Activated T-cell treated with anti-CD3 and anti-CD28 coated beads, Interleukin-2, amount 50 U/mL, for 4 hours (primary cell): ENCODE results near the gene MACROD2. TPM values are rescaled to one million over a fixed set of nuclear protein-coding genes. Genes with fewer than 3 reads are reported as not detected.

ENCODE experiments used
- ATAC-seq, 2 donors: fragments of 200-7000 bp; cut with Tn5 transposase; one replicate each; pipeline ENCODE4 v1.10.0; 2021
- DNase-seq: peaks from one replicate; pipeline ENCODE4 v3.0.0-alpha.2; 2020
- H3K27me3 Mint-ChIP-seq: one replicate; pipeline ENCODE4 v1.8.0; 2021; ENCODE audit warnings: low read depth, mixed read lengths
- H3K36me3 Mint-ChIP-seq: one replicate; pipeline ENCODE4 v1.8.0; 2022; ENCODE audit warnings: mixed read lengths; ENCODE audit not compliant: insufficient read depth
- H3K4me1 Mint-ChIP-seq: one replicate; pipeline ENCODE4 v1.8.0; 2021; ENCODE audit warnings: low read depth, mixed read lengths
- H3K4me3 Mint-ChIP-seq: one replicate; pipeline ENCODE4 v1.8.0; 2021; ENCODE audit warnings: mild to moderate bottlenecking, moderate library complexity, mixed read lengths
- H3K9me3 Mint-ChIP-seq: one replicate; pipeline ENCODE4 v1.8.0; 2021; ENCODE audit warnings: mixed read lengths
- total RNA-seq, 3 donors: library from RNA; stranded (reverse); gene quantifications; one replicate each; pipeline ENCODE4 v1.2.1, GENCODE V29; 2021

The MACROD2 gene
- total RNA-seq, 3 donors from 2014 or later, result 0.10 TPM; not detected in 2

DNA sequence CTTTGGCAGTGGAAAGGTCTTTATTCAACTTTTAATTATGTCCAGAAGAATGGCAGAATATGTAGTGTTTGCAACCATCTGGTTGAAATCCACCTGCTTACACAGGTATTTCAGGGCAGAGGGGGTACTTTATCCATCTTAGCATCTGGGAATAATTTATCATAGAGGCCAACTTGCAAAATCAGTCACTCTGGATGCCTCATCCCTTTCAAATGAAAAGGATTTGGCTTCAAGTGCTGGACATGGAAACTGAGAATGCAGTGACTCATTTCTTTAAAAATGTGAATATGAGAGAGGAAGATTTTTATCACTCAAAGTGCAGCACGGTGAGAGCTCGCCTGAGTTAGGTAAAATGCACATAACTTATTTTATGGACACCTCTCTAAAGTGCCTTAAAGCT lies 1819.6 kb downstream of the MACROD2 start:
- Mint-ChIP-seq H3K4me1 (no peaks in the 10 kb centered on the region), H3K27me3 (no peaks in the 10 kb centered on the region), H3K9me3 (no peaks in the 10 kb centered on the region), H3K4me3 (no peak overlapping the region), H3K36me3 (no peaks in the 10 kb centered on the region)
- no peak for ATAC-seq
- no peak for DNase-seq

DNA sequence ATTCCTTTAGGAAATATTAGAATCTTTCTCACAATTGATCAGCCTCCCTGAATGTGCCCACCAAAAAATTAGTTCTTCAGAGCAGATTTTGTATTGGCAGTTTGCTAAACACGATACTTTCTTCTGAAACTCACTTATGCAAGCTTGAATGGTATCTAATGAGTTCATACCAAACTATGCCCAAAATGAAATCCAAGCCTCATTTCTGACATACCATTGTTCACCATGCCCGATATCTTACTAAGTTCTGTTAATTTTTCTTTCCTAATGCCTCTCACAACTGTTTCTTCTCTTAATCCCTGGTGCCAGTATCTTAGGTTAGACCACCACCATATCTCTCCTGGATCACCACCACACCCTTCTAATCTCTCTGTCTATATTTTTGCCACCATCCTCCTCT lies 1822.0 kb downstream of the MACROD2 start:
- no peaks in the 10 kb centered on the region for H3K36me3 Mint-ChIP-seq
- no peak for DNase-seq
- H3K9me3 Mint-ChIP-seq, result no peaks in the 10 kb centered on the region
- no peak overlapping the region for H3K4me3 Mint-ChIP-seq
- no peaks in the 10 kb centered on the region for H3K4me1 Mint-ChIP-seq
- H3K27me3 Mint-ChIP-seq, result no peaks in the 10 kb centered on the region
- no peak for ATAC-seq

DNA sequence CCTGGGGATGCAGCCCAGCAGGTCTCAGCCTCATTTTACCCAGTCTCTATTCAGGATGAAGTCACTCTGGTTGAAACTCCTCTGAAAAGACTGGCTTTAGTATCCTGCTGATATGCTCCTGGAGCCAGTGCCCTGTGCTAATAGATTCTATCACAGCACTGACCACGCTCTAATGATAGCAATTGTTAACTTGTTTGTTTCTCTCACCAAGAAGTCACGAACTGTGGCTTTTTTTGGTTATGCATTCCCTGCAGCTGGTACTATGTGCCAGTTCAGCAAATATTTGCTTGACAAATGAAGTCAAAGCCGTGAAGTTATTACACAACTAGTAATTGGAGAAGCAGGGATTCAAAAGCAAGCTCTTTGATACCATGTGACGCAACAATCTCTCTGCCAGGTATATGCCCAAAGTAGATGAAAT lies 1823.3 kb downstream of the MACROD2 start:
- ATAC-seq (no peak), DNase-seq (no peak)
- Mint-ChIP-seq H3K36me3 (no peaks in the 10 kb centered on the region), H3K4me3 (no peak overlapping the region), H3K9me3 (no peaks in the 10 kb centered on the region), H3K27me3 (no peaks in the 10 kb centered on the region), H3K4me1 (no peaks in the 10 kb centered on the region)

DNA sequence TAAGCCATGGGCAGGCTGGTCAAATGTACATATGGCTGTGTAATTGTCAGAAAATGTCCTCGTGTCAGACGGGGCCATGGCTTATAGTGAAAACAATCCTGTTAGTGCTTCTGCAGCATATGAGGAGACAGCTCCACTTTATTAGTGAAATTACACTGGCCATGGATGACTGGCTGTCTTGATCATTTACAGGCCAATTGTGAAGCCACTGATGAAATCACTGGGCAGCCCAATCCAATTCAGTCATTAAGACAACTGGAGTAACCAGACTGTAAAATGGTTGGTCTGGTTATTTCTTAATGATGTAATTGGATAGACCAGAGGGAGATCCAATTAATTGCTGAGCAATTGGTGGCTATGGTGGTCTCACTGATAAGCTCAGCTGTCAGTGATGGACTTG lies 1828.4 kb downstream of the MACROD2 start:
- no peaks in the 10 kb centered on the region for H3K36me3 Mint-ChIP-seq
- DNase-seq, result no peak
- no peak for ATAC-seq
- H3K27me3 Mint-ChIP-seq, result no peaks in the 10 kb centered on the region
- peaks cover 4% of the 10 kb centered on the region for H3K9me3 Mint-ChIP-seq
- no peak overlapping the region for H3K4me3 Mint-ChIP-seq
- H3K4me1 Mint-ChIP-seq, result no peaks in the 10 kb centered on the region

DNA sequence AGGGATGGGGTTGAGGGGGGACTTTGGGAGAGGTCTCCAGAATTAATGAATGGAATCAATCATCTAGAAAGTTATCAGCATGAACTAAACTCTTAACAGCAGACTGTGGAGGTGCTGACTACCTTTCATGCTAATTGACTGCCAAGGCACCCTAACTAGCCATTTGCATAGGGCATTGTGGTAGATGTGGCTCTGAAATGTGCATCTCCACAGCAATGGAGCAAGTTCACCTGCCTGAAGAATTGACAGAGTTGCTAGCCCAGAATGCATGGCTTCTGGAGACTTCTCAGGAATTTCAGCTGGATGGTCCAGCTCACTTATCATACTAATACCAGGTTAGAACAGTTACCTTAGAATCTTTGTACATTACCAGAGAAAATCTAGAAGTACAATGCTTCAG lies 1832.3 kb downstream of the MACROD2 start:
- no peaks in the 10 kb centered on the region for H3K4me1 Mint-ChIP-seq
- peaks cover 7% of the 10 kb centered on the region for H3K9me3 Mint-ChIP-seq
- ATAC-seq, result no peak
- H3K36me3 Mint-ChIP-seq, result no peaks in the 10 kb centered on the region
- H3K27me3 Mint-ChIP-seq, result no peaks in the 10 kb centered on the region
- H3K4me3 Mint-ChIP-seq, result no peak overlapping the region
- DNase-seq, result no peak

DNA sequence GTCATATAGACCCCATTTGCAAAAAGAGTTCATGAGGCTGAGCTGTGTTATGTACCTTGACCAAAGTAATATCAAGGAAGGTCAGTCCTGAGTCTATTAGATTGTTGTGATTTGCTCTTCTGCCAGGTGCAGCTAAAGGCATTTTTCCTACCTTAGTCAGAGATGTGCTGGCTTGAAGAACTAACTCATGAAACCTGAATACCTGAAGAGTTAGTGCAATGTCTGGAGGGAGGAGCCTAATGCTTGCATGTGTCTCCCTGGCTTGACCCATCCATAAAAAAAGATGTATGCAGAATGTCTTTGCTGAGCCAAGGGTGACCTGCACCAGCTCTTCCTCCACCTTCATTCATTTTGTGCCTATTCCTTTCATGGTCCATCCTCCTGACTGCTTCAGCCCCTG lies 1835.9 kb downstream of the MACROD2 start:
- Mint-ChIP-seq H3K27me3 (no peaks in the 10 kb centered on the region), H3K4me3 (no peak overlapping the region), H3K36me3 (no peaks in the 10 kb centered on the region), H3K4me1 (no peaks in the 10 kb centered on the region), H3K9me3 (peaks cover 4% of the 10 kb centered on the region)
- ATAC-seq (no peak), DNase-seq (no peak)

DNA sequence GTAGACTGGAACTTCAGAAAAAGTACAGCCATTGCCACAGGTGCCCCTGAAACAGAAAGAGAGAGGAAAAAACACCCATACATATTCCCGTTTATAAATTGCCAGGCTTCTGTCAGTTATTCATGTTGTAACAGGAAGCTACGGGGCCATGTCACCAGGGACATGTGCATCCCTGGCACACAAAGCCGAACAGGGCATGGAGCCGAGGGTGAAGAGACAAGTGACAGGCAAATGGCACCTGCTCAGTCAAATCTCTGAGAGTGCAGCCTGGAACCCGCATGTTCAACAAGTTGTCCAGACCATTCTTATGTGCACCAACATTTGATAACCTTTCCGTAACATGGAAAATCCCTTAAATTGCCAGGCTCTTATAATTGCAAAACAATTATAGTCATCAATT lies 1837.2 kb downstream of the MACROD2 start:
- no peaks in the 10 kb centered on the region for H3K36me3 Mint-ChIP-seq
- DNase-seq, result no peak
- H3K27me3 Mint-ChIP-seq, result no peaks in the 10 kb centered on the region
- H3K4me1 Mint-ChIP-seq, result no peaks in the 10 kb centered on the region
- H3K9me3 Mint-ChIP-seq, result peaks cover 4% of the 10 kb centered on the region
- H3K4me3 Mint-ChIP-seq, result no peak overlapping the region
- ATAC-seq, result no peak

DNA sequence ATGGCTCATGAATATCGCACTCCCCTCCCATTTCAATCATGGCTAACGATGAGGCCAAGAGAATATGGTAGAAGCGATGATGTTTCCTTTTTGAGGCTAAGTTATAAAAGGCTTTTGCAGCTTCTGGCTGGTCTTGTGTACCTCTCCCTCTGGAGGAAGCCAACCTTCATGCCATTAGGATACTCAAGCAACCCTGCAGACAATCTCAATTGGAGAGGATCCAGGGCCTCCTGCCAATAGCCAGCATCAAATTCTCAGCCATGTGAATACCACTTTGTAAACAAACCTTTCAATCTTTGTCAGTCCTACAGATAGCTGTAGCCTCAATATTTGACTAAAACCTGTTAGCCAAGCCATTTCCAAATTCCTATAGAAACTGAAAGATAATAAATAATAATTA lies 1839.5 kb downstream of the MACROD2 start:
- H3K4me1 Mint-ChIP-seq, result no peaks in the 10 kb centered on the region
- ATAC-seq (no peak), DNase-seq (no peak)
- no peaks in the 10 kb centered on the region for H3K27me3 Mint-ChIP-seq
- no peak overlapping the region for H3K4me3 Mint-ChIP-seq
- no peaks in the 10 kb centered on the region for H3K36me3 Mint-ChIP-seq
- H3K9me3 Mint-ChIP-seq, result peaks cover under 1% of the 10 kb centered on the region

DNA sequence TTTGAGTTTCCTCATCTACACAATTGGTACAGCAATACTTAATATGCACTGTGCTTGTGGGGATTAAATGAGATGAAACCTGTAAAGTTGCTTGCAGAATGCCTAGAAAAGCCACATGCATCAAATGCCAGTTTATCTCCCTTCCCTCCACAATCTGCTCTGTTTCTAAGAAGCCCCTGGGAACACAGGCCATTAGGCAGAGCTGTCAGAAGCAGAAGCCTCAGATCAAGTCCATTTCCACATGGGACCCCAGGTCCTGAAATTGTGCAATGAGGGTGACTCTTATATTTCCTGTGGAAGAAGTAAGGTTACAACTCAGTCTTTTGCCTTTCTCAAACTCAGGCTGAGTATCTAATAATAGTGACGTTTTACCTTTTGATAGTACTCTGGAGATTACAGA lies 1840.5 kb downstream of the MACROD2 start:
- no peaks in the 10 kb centered on the region for H3K9me3 Mint-ChIP-seq

DNA sequence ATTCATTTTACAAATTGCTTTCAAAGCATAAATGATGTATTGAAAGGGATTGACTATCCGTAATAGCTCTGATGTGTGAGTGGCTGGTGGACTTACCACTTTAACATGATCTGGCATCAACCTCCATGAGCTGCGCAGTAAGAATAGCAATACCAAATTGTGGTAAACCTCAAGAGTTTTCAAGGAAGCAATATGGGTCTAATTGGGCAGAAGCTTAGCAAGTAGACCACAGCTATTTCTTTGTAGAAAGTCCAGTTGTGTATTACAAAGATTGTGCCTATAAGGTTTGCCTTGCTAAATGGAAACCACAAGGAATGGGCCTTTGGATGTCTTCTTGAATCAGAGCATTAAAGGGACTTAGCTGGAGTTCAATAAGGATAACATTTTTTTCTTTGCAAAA lies 1841.3 kb downstream of the MACROD2 start:
- Mint-ChIP-seq H3K4me1 (no peaks in the 10 kb centered on the region), H3K9me3 (peaks cover 3% of the 10 kb centered on the region), H3K36me3 (no peaks in the 10 kb centered on the region), H3K4me3 (no peak overlapping the region), H3K27me3 (no peaks in the 10 kb centered on the region)
- ATAC-seq (no peak), DNase-seq (no peak)

More for the DNA sequence above, 1840.5 kb downstream of the MACROD2 start:
- Mint-ChIP-seq H3K36me3 (no peaks in the 10 kb centered on the region), H3K27me3 (no peaks in the 10 kb centered on the region), H3K4me3 (no peak overlapping the region), H3K4me1 (no peaks in the 10 kb centered on the region)
- ATAC-seq, result no peak
- no peak for DNase-seq

DNA sequence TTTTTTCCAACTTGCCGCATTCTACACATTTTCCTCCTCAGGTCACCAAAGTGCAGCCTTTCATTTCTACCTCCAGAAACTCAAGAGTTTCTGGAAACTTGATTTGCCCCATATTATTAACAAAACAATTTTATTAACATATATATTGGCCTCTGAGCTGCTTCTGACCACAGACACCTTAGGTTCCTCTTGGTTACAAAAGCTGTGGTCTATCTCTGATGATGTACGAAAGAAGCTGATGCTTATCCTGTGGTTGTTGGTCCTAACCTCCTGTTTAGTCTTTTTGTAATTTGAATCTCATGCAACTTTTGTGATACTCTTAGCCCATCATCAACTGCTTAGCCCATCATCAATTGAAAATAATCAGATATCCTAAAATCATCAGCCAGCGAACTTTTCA lies 1842.2 kb downstream of the MACROD2 start:
- no peak for ATAC-seq
- no peak for DNase-seq
- no peaks in the 10 kb centered on the region for H3K4me1 Mint-ChIP-seq
- no peaks in the 10 kb centered on the region for H3K36me3 Mint-ChIP-seq
- peaks cover 5% of the 10 kb centered on the region for H3K9me3 Mint-ChIP-seq
- no peaks in the 10 kb centered on the region for H3K27me3 Mint-ChIP-seq
- no peak overlapping the region for H3K4me3 Mint-ChIP-seq

DNA sequence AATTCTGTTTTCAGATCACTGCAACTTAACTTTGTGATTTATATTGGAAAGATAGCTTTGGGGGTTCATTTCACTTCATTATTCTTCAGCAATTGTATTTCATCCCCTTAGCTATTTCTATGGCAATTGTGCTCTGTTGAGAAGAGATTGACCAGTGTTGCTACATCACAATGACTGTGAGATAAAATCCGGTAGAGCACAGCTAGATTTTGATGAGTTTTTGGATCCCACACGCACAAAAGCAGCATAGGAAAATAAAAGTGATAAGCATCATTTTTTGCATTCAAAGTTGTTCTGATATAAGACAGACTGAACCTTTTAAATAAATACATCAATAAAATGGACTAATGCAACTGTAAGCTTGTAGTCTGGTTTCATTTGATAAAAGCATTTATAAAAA lies 1843.2 kb downstream of the MACROD2 start:
- no peaks in the 10 kb centered on the region for H3K36me3 Mint-ChIP-seq

DNA sequence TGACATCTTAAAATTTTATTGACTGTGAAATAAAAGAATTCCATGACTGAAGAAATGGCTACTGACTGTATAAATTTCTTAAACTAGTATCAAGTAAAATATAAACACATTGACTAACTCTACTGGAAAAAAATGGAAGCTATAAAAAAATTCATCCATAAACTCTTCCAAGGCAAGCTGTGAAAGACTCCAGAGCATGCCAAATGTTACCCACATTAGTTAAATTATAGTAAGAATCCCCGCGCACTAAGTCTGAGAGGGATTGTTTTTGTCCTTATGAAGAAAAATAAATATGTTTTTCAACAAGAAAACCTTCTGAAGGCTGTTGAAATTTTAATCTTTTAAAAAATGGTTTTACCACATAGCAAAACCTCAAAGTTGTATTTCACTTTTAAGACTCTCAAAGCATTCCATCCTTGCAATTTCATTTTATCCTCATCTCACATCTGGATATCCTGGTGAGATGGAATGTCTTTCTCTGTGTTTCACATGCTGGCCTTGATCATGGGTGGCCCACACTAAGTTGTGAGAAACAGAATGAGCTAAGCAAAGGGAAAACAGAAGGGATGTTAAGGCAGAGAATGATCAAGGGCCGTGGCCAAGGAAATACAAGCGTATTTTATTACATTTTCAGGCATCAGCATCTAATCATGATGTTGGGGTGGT lies 1845.5 kb downstream of the MACROD2 start:
- H3K27me3 Mint-ChIP-seq, result no peaks in the 10 kb centered on the region
- DNase-seq, result no peak
- no peaks in the 10 kb centered on the region for H3K36me3 Mint-ChIP-seq
- peaks cover 8% of the 10 kb centered on the region for H3K9me3 Mint-ChIP-seq
- ATAC-seq, result no peak
- no peak overlapping the region for H3K4me3 Mint-ChIP-seq
- no peaks in the 10 kb centered on the region for H3K4me1 Mint-ChIP-seq

More for the DNA sequence above, 1843.2 kb downstream of the MACROD2 start:
- Mint-ChIP-seq H3K4me1 (no peaks in the 10 kb centered on the region), H3K27me3 (no peaks in the 10 kb centered on the region), H3K4me3 (no peak overlapping the region), H3K9me3 (peaks cover 5% of the 10 kb centered on the region)
- no peak for ATAC-seq
- DNase-seq, result no peak

DNA sequence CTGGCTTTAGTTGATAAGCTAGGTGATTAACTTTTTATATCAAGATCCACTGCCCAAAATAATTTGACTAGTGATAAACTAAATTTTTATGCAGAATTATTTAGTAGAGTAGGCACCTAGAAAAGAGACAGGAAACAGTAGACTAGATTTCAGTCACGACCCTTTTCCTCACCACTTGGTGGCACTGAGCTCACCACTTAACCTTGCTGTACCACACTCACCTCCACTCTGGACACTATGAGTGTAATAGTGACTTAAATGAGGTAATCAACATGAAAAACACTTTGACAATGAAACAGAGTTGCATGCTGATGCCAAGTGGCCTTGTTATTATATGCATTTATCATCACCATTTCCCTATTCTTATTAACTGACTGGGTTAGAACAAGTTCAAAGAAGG lies 1847.6 kb downstream of the MACROD2 start:
- no peaks in the 10 kb centered on the region for H3K36me3 Mint-ChIP-seq
- peaks cover 8% of the 10 kb centered on the region for H3K9me3 Mint-ChIP-seq
- ATAC-seq (no peak), DNase-seq (no peak)
- no peaks in the 10 kb centered on the region for H3K27me3 Mint-ChIP-seq
- no peaks in the 10 kb centered on the region for H3K4me1 Mint-ChIP-seq
- H3K4me3 Mint-ChIP-seq, result no peak overlapping the region

DNA sequence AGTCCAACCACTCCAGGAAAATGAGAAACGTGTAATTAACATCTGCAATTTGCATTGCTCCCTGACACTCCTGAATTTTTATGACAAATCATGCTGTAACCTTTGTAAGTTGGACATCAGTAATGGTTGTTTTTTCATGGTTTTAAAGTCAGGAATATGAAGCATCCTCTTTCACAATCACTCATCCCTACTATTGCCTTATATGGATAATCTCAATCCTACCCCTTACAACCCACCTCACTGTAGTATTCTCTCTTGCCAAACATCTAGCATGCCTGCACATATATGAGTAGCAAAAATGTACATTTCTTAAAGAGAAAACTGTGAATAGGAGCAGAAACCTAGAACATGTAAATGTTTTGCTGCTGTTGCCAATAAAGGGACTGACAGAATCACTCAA lies 1848.5 kb downstream of the MACROD2 start:
- H3K36me3 Mint-ChIP-seq, result no peaks in the 10 kb centered on the region
- DNase-seq, result no peak
- H3K27me3 Mint-ChIP-seq, result no peaks in the 10 kb centered on the region
- peaks cover 8% of the 10 kb centered on the region for H3K9me3 Mint-ChIP-seq
- ATAC-seq, result no peak
- H3K4me3 Mint-ChIP-seq, result no peak overlapping the region
- no peaks in the 10 kb centered on the region for H3K4me1 Mint-ChIP-seq
